Non-pigmented ciliary epithelial cell (primary cell): ENCODE results near the gene MAP2K6.

ENCODE experiments used
- DNase-seq: peaks from one replicate; pipeline ENCODE4 v3.0.0-alpha.2; 2010; ENCODE audit warnings: low read depth

Gene MAP2K6

DNA sequence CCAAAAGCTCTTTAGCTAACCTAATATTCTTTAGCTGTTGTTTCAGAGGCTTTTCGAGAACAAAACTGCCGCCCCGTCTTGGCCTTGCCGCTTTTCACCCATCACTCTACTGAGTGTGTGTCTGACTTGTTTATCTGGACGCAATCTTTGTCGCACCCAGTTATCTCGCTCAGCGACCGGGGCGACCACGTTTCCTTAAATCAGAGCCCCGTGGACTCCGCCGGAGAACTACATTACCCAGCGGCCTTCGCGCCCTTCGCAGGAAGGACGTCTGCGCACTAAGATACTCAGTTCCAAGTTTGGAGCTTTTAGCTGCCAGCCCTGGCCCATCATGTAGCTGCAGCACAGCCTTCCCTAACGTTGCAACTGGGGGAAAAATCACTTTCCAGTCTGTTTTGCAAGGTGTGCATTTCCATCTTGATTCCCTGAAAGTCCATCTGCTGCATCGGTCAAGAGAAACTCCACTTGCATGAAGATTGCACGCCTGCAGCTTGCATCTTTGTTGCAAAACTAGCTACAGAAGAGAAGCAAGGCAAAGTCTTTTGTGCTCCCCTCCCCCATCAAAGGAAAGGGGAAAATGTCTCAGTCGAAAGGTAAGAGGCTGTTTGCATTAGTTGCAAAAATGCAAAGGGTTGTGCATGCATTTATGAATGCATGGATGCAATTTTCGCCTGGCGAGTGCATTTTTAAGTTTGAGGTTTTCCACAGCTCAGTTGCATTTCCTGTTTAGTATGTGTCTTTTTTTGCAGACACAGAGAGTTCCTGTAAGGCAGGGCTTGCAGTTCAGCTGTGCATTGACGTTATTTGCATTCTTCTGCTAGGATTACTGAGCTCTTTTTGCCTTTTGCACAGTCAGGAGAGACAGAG, at the start of gene MAP2K6:
Gene MAP2K6, plus strand, starts transcription at position 290 of the 867 bp plus-strand sequence. Its CDS starts 288 bp downstream, at position 578.
- DNase-seq: no peak

DNA sequence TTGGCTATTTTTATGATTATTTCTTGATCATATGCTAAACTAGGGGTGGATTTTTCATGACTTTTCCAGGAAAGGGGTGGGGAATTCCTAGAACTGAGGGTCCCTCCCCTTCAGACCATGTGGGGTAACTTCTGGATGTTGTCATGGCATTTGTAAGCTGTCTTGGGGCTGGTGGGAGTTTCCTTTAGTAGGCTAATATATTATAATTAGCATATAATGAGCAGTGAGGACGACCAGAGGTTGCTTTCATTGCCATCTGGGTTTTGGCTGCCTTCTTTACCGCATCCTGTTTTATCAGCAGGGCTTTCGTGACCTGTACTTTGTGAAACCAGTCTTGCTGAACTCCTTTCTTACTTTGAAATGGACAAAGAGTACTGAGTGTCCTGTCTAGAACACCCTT, 47.2 kb upstream of the MAP2K6 start:
- no peak for DNase-seq

DNA sequence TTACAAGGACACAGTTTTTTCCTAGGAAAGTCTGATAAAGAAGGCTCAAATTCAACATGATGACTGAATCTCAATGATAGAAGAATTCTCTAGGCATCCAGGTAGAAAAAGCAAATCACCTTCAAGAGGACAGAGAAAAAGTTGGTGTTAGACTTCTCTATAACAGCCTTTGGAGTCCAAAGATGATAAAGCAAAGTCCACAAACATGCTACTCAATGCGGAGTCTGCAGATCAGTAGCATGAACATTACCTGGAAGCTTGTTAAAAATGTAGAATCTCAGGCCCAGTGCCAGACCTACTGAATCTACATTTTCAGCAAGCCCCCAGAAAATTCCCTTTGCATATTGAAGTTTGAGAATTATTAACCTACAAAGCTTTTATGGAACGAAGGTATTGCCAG, 41.4 kb upstream of the MAP2K6 start:
- no peak for DNase-seq

- DNase-seq: no peak
Measured at GRCh38 chr17:69375229-69375628, 39.3 kb upstream of the MAP2K6 start.

DNA sequence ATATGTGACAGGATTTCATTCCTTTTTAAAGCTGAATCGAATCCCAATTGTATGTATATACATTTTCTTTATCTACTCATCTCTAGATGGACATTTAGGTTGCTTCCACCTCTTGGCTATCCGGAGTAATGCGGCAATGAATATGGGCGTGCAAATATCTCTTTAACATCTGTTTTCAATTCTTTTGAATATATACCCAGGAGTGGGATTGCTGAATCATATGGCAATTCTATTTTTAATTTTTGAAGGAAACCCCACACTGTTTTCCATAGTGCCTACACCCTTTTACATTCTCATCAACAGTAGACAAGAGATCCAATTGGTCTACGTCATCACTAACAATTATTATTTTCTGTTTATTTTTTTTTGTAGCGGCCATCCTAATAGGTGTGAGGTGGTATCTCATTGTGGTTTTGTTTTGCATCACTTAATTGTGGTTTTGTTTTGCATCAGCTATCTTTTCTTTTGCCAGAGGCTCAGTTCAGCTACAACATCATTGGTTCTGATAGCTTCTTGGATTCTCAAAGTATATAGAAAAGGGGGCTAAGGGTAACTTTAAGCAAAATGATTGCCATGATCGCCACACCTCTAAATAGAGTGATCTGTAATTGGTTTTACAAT, 25.6 kb upstream of the MAP2K6 start:
- no peak for DNase-seq

DNA sequence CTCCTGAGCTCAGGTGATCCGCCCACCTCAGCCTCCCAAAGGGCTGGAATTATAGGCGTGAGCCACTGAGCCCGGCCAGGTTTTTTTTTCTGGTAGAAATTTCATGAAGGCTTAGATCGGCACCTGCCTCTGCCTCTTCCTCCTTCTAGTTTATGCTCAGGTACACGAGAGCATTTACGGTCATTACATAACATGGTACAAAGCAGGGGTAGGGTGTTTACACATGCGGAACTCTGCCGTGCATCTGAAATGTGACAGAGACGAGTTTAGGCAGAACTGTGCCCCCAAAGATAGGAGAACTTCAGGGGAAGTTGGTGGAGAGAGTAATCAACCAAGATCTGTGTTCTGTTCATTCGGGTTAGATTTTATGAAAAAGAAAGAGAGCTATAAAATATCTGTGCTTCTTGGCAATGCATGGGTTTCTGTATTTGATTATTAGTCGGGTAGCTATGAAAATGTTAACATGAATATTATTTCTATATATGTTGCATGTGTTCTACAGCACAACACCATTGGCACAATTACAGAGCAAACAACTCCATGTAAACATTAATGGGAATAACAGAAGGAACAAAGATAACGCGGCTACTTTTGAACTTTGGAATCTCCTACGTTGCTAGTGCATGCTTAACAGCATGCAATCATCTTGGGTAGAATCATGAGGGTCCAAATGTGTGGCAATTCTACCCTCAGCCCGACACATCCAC, 23.5 kb upstream of the MAP2K6 start:
- DNase-seq: no peak

GRCh38 chr17:69401251-69401650, 13.2 kb upstream of the MAP2K6 start:
- no peak for DNase-seq

DNA sequence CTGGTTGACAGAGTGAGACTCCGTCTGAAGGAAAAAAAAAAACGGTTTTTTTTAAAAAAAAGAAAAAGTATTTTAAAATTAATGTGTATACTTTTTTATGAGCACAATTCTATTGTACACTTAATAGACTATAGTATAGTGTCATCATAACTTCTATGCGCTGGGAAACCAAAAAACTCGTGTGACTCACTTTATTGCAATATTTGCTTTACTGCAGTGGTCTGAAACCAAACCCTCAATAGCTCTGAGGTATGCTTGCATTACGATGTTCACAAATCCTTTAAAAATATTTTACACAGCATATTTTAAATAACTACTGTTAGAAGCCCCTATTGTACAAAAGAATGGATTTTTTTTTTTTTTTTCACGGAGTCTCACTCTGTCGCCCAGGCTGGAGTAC, 12.4 kb upstream of the MAP2K6 start:
- no peak for DNase-seq

DNA sequence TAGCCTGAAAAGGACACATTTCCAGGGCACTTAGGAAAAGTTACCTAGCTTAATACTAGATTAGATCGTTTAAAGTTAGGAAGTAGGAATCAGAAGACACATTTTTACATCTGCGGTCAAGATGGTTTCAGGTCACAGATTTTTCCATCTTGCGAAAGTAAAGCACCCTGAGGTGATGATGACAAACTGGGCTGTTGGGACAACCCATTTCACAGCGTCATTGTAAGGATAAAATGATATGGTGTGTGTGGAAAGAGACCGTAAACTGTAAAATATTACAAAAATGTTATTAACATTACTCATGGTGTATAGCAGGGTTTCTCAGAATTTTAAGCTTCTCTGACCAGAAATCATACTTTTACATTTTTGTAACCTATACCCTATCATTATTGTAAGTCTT, 10.1 kb upstream of the MAP2K6 start:
- no peak for DNase-seq

GRCh38 chr17:69405096-69405495, 9.4 kb upstream of the MAP2K6 start:
- DNase-seq: no peak

DNA sequence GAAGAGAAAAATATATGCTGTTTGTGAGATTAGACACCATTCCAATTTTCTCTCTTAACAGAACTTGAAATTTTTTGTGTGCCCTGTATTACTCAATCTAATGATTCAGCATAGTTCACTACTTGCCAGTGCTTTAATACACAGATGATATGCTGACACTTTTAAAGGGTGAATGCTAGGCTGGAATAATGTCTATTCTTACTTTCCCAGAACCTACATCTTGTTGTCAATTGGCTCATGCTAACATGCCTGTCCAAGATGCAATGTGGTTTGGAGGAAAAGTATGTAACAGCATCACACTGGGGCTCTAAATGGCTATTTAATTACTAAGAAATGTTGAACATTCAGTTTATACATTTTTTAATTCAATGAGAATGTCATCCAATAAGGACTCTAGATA, 7.6 kb upstream of the MAP2K6 start:
- no peak for DNase-seq

GRCh38 chr17:69407759-69408158, 6.7 kb upstream of the MAP2K6 start:
- DNase-seq: no peak

DNA sequence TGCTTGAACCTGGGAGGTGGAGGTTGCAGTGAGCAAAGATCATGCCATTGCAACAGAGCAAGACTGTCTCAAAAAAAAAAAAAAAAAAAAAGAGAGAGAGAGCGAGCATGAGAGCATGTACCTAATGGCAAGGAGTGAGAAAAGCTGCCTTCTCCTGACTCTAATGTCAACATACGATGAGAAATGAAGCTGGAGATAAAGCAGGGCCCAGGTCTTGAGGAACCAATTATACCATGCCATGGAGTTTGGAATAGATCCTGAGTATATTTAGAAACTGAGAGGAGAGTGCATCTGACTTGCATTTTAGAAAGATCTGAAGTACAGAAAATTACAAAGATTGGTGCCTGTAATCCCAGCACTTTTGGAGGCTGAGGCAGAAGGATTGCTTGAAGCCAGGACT, 3.8 kb upstream of the MAP2K6 start:
- DNase-seq: no peak

DNA sequence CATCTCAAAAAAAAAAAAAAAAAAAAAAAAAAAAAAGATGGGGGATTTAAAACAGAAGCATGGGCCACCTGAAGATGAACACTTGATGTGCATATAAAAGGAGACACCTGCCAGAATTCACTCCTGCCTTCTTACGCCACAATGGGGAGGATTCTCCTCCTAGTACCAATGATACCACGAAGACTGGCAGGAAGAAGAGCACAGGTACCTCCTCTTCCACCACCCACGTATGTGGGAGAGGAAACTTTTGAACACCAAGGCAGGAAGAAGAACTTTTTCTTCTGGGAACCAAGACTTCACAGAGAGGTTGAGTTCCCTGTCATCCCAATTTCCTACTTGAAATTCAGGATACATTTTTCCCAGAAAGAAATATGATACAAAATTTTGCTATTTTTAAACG, 2.7 kb upstream of the MAP2K6 start:
- DNase-seq: no peak

- no peak for DNase-seq
Measured at GRCh38 chr17:69412251-69412671, 2.2 kb upstream of the MAP2K6 start.

DNA sequence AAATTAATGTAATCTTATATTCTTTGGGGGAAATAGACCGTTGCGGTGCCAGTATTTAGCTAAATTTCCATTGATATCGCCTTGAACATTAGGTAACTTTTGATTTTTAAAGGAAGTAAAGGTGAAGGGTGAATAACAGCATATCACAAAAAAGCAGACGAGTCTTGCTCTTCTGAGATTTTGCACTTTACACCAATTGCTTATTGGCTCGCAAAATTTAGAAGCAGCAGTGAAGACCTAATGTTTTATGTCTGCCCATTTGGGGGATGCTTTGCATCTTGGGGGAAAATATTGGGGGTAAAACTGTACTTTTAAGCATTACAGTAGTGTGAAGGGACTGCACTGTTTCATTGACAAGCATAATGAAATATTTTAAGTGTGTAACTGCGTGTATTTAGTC, 934 bp downstream of the MAP2K6 start:
- no peak for DNase-seq

GRCh38 chr17:69417545-69418483, 3.3 kb downstream of the MAP2K6 start:
- no peak for DNase-seq

DNA sequence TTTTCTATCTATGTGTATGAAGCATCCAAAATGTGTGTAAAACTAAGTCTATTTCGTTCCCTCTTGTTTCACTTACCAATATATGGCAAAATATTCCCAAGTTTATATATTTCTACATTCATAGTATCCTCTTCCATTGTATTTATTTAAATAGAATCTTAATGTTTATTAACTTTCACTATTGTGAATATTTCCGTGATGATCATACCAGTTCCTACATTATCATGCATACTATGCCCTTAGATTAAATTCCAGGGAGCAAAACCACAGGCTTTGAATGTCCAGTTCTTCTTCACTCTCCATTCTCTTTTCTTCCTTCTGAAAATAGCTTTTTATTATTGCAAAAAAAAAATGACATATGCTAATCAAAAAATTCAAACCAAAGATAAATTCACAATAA, 4.0 kb downstream of the MAP2K6 start:
- DNase-seq: no peak

- no peak for DNase-seq
Measured at GRCh38 chr17:69423450-69423849, 9.0 kb downstream of the MAP2K6 start.

- no peak for DNase-seq
Measured at GRCh38 chr17:69424287-69425041, 10.0 kb downstream of the MAP2K6 start.

GRCh38 chr17:69425978-69426377, 11.5 kb downstream of the MAP2K6 start:
- DNase-seq: no peak
